Measurements from ENCODE around the gene ANKRD27. TPM values are rescaled to one million over a fixed set of nuclear protein-coding genes. Genes with fewer than 3 reads are reported as not detected.

The ANKRD27 gene
- total and polyA plus RNA-seq, 12 donors = 7.6 to 24.5 (median 18.6) TPM

DNA sequence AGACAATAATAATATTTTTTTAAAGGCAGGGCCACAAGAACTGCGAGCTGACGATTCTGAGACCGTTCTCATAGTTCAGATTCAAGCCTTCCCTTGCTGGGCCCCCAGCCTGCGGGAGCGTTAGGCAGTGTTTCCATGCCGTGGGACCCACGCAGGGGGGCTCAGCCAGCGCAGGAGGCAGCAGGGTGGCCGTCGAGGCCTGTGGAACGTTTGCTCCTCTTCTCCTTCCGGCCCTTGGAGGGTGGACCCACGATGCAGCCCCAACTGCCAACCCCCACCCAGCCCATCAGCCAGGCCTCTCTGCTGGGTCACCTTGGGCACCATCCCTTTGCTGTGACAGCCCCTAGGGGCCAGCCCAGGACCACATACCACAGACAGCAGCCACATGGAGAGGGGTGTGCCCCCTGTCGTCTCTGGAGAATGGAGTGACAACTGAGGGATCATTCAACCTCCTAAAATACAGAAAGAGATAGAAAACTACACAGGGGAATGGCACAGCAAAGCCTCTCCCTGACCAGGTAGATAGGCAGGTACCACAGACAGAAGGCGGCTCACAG is 47.2 kb downstream of the ANKRD27 start:
- Histone ChIP-seq H3K4me3 (no peak overlapping the region), H3K4me1 (peaks cover 0 to 16% (median 0%) of the 10 kb centered on the region in 9 donors), H3K27ac (peak overlapping the region; percentile 9 to 70 (median 46)), H3K9me3 (no peaks in the 10 kb centered on the region), H3K36me3 (peaks cover 0 to 99% (median 31%) of the 10 kb centered on the region in 9 donors), H3K27me3 (no peaks in the 10 kb centered on the region)
- no peak for DNase-seq
- peak in 7 of 8 donors; percentile 26 to 78 (median 70) for ATAC-seq
- intact Hi-C loops (cut with DNase I) = no loop called here
- WGBS, 2 donors = 64 to 70% methylated on average over 15 of the region's 15 CpGs
- peak in 2 of 9 donors; percentile 10 to 19 for TF ChIP-seq CTCF (IDR thresholded peaks at IDR 0.05)

DNA sequence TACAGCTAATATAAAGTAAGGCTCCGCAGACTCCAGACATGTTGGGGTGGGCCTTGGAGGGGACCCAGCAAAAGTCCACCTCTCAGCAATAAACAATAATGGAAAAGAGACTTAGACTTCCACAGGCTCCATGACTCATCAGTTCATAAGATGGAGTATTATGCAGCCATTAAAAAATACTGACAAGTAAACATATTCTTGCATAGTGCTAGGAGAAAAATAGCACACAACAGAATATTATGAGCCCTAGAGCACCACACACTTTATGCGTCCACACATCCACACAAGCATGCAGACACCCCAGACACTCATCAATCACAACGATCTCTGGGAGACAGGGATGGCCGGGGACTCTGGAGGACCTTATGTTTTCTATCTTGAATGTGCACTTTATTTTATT is 48.0 kb downstream of the ANKRD27 start:
- intact Hi-C loops (cut with DNase I) = no loop called here
- 95 to 99% methylated on average over 4 of the region's 4 CpGs for WGBS, 2 donors
- Histone ChIP-seq H3K4me1 (peaks cover 0 to 16% (median 0%) of the 10 kb centered on the region in 9 donors), H3K4me3 (no peak overlapping the region), H3K36me3 (peaks cover 0 to 100% (median 35%) of the 10 kb centered on the region in 9 donors), H3K27ac (no peak overlapping the region), H3K9me3 (no peaks in the 10 kb centered on the region), H3K27me3 (no peaks in the 10 kb centered on the region)
- TF ChIP-seq CTCF (IDR thresholded peaks at IDR 0.05) = no peak
- ATAC-seq = no peak
- DNase-seq = no peak

GRCh38 chr19:32624410-32624809 is 50.6 kb downstream of the ANKRD27 start:
- H3K9me3 ChIP-seq = no peaks in the 10 kb centered on the region
- DNase-seq (no peak), ATAC-seq (no peak)
- H3K27ac ChIP-seq = no peak overlapping the region
- peaks cover 0 to 100% (median 37%) of the 10 kb centered on the region in 9 donors for H3K36me3 ChIP-seq
- peaks cover 0 to 16% (median 0%) of the 10 kb centered on the region in 9 donors for H3K4me1 ChIP-seq
- H3K27me3 ChIP-seq = no peaks in the 10 kb centered on the region
- 91 to 92% methylated on average over 6 of the region's 6 CpGs for WGBS, 2 donors
- no peak overlapping the region for H3K4me3 ChIP-seq
- TF ChIP-seq CTCF (IDR thresholded peaks at IDR 0.05) = no peak
- intact Hi-C loops (cut with DNase I) = no loop called here

DNA sequence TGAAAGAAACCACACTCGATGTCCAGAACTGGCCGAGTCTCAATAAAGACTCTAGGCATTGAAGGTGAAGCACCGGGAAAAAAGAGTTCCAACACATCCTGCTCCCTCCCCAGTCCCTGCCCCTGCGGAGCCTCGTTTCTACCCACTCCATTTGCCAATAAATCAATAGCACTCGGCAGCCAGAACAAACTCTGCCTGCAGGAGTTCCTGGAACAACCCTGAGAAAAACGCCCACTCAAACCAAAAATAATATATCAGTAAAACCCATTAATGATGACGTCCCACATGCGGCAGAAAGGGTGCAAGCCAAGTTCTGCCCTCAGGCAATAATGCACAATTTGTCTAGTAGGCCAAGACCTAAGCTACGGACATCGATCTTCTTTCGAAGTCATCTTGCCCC is 53.0 kb downstream of the ANKRD27 start:
- TF ChIP-seq CTCF (IDR thresholded peaks at IDR 0.05) = no peak
- no peak for ATAC-seq
- no peak overlapping the region for H3K4me3 ChIP-seq
- no peak overlapping the region for H3K27ac ChIP-seq
- H3K9me3 ChIP-seq = no peaks in the 10 kb centered on the region
- H3K27me3 ChIP-seq = no peaks in the 10 kb centered on the region
- DNase-seq = no peak
- intact Hi-C loops (cut with DNase I) = no loop called here
- no peaks in the 10 kb centered on the region for H3K4me1 ChIP-seq
- H3K36me3 ChIP-seq = peaks cover 0 to 100% (median 42%) of the 10 kb centered on the region in 9 donors
- 81 to 85% methylated on average over 12 of the region's 12 CpGs for WGBS, 2 donors

All from heart right ventricle (tissue), 16 donors.